SJCRH30 (cell line): ENCODE data around the gene ARCN1. TPM values are rescaled to one million over a fixed set of nuclear protein-coding genes. Genes with fewer than 3 reads are reported as not detected.

Experiments used
- DNase-seq, 2 experiments: peaks; one replicate each; pipeline ENCODE4 v3.0.0-alpha.2; 2015 to 2020
- H3K27ac ChIP-seq: fragments of 250-450 bp; sonication (Bioruptor Pico); 2 replicates; pipeline ENCODE4 v1.5.1; 2020; ENCODE audit warnings: mild to moderate bottlenecking, moderate library complexity
- H3K27me3 ChIP-seq: fragments of 250-450 bp; sonication (Bioruptor Pico); 2 replicates; pipeline ENCODE4 v1.5.1; 2020; ENCODE audit warnings: mild to moderate bottlenecking, moderate library complexity
- H3K36me3 ChIP-seq: fragments of 250-450 bp; sonication (Bioruptor Pico); 2 replicates; pipeline ENCODE4 v1.5.1; 2020; ENCODE audit warnings: mild to moderate bottlenecking, moderate library complexity
- H3K4me1 ChIP-seq: fragments of 250-450 bp; sonication (Bioruptor Pico); 2 replicates; pipeline ENCODE4 v1.5.1; 2020; ENCODE audit warnings: mild to moderate bottlenecking, moderate library complexity
- H3K4me3 ChIP-seq: fragments of 250-450 bp; sonication (Bioruptor Pico); 2 replicates; pipeline ENCODE4 v1.5.1; 2020; ENCODE audit warnings: mild to moderate bottlenecking, moderate library complexity
- H3K9me3 ChIP-seq: fragments of 250-450 bp; sonication (Bioruptor Pico); replicated peaks from 2 replicates; pipeline ENCODE4 v1.5.1; 2020; ENCODE audit warnings: mild to moderate bottlenecking, moderate library complexity
- total RNA-seq: library from RNA; depleted of rRNA; stranded (reverse); fragments of >200 nt; shearing (Covaris generic); gene quantifications from 2 replicates; pipeline ENCODE4 v1.2.3, GENCODE V29; 2014

Gene ARCN1
- total RNA-seq, 1 experiment from 2014 or later: 143 TPM

GRCh38 chr11:118628861-118629549 is 56.8 kb downstream of the ARCN1 start:
- peak; percentile 19 to 42 for DNase-seq

DNA sequence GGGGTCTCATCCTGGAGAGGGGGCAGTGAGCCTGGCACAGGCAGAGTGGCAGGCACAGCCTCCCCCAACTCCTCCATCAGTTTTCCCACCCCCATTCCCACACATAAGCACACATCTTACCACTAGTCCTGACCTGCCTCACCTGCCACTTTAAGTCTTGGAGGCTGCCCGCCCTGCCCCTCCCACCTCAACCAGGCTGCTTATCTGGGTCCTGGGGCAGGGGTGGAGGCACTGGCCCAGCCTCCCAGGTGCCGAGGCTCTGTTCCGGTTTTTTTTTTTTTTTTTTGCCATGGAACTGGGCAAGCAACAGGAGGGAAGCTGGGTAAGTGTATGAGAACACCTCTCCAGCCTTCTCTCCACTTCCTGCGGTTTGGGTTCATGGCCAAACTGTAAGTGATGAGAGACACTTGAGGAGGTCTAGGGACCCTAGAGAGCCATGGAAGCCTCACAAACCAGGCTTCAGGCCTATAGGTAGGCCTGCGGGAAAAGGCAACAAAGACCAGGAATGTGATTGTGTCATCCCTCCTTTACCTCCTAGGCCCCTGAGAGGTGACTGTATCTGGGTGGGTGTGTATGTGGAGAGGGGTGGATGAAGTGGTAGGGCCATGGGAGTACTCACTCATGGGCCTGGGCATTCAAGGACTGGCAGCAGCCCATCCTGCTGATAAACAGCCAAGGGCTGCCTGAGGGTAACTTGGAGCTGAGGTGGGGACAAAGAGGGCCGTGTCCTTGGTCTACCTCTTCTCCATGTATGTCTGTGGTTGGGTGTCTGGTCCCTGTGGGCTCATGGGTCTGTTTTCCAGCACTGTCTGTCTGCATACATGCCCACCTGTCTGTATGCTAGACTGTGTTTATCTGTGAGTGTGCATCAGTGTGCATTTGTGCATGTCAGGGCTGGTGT is 57.8 kb downstream of the ARCN1 start:
- Histone ChIP-seq H3K27me3 (no peaks in the 10 kb centered on the region), H3K9me3 (no peaks in the 10 kb centered on the region), H3K27ac (no peak overlapping the region), H3K4me1 (no peaks in the 10 kb centered on the region), H3K4me3 (no peak overlapping the region), H3K36me3 (peaks cover 12% of the 10 kb centered on the region; the same call in 1 of the 2 replicates)
- DNase-seq: no peak

More at GRCh38 chr11:118628861-118629549, 56.8 kb downstream of the ARCN1 start:
- Histone ChIP-seq H3K27ac (no peak overlapping the region), H3K27me3 (no peaks in the 10 kb centered on the region), H3K4me1 (no peaks in the 10 kb centered on the region), H3K36me3 (peaks cover 12% of the 10 kb centered on the region; the same call in 1 of the 2 replicates), H3K4me3 (no peak overlapping the region), H3K9me3 (no peaks in the 10 kb centered on the region)

DNA sequence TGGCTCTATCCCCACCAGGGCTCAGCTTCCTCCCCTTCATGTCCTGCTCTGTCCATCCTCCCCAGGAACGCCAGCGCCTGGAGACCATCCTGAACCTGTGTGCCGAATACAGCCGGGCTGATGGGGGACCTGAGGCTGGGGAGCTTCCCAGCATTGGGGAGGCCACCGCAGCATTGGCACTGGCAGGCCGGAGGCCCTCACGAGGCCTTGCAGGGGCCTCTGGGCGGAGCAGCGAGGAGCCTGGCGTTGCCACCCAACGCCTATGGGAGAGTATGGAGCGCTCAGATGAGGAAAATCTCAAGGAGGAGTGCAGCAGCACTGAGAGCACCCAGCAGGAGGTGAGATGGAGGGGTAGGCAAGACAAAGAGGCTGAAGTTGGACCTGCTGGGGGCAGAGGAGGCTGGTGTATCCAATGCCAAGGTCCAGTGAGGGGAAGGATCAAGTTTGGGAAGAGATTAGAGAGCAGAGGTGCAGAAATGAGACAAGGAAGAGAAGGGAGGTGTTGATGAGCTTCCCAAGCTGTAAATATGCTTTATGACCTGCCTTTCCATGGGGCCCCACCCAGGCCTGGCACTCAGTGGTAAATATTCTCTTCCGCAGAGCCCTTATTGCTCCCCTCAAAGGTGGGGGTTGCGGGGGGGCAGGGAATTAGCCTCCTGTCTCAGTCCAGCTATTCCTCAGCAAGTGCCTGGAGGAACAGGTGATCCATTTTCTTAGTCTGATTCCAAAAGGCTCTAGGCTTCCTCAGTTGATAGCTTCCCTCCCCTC is 59.1 kb downstream of the ARCN1 start:
- H3K9me3 ChIP-seq: no peaks in the 10 kb centered on the region
- no peak overlapping the region for H3K27ac ChIP-seq
- H3K36me3 ChIP-seq: peaks cover 12% of the 10 kb centered on the region; the same call in 1 of the 2 replicates
- no peaks in the 10 kb centered on the region for H3K4me1 ChIP-seq
- H3K4me3 ChIP-seq: no peak overlapping the region
- no peak for DNase-seq
- H3K27me3 ChIP-seq: no peaks in the 10 kb centered on the region

DNA sequence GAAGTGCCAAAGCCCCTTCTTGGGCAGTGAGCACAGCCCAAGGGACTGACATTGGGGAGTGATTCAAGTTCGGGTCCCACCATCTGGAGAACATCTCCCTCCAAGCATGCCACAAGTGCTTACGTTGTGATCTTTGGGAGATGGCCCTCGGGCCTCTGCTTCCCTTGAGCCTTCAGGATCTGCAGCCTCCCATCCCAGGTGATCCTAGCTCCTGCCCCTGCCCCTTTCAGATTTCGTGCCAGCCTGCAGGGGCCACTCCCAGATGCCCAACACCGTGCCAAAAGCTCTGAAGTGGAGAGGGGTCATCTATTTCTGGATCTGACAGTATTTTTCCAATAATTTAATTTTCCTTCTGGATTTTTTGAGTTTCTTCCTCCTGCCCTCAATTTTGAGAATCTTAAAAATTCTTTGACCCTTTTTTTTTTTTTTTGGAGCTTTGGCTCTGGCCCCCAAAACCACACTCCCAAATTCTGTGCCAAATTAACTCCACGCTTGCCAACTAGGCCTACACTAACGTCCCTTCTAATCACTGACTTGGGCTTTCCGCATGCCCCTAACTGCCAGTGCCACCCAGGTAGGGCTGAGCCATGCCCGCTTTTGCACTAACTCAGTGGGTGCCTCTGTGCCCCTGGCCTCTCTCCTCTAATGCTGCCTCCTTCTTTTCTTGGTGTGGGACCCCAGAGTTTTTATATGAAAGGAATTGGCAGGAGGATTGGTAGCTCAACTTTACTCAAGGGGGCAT is 60.5 kb downstream of the ARCN1 start:
- DNase-seq: no peak
- Histone ChIP-seq H3K4me3 (no peak overlapping the region), H3K9me3 (no peaks in the 10 kb centered on the region), H3K4me1 (no peaks in the 10 kb centered on the region), H3K36me3 (peaks cover 7% of the 10 kb centered on the region; the same call in 1 of the 2 replicates), H3K27me3 (no peaks in the 10 kb centered on the region), H3K27ac (no peak overlapping the region)

GRCh38 chr11:118633319-118633690 is 61.1 kb downstream of the ARCN1 start:
- Histone ChIP-seq H3K4me3 (no peak overlapping the region), H3K27ac (no peak overlapping the region), H3K27me3 (no peaks in the 10 kb centered on the region), H3K4me1 (no peaks in the 10 kb centered on the region), H3K9me3 (no peaks in the 10 kb centered on the region), H3K36me3 (peaks cover 5% of the 10 kb centered on the region; the same call in 1 of the 2 replicates)
- DNase-seq: no peak

DNA sequence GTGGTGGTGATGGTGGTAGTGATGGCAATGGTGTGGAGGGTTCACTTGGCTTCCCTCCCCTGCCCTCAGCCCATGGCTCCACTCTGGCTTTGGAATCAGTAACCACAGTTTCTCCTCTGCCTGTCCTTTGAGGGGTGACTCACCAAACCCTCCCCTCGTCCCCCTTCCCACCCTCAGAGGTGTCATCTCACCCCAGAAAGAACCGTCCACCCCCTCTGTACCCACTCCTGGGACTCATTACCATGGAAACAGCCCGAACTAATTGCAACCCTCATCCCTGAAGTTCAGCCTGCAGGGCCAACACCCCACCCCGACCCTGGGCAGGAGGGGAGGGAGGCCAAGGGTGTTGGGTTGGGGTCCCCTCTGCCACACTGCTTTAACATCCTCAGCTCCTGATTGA is 61.8 kb downstream of the ARCN1 start:
- H3K27ac ChIP-seq: no peak overlapping the region
- no peaks in the 10 kb centered on the region for H3K27me3 ChIP-seq
- H3K36me3 ChIP-seq: no peaks in the 10 kb centered on the region
- H3K4me3 ChIP-seq: no peak overlapping the region
- no peaks in the 10 kb centered on the region for H3K9me3 ChIP-seq
- DNase-seq: no peak
- H3K4me1 ChIP-seq: no peaks in the 10 kb centered on the region

GRCh38 chr11:118634431-118635236 is 62.4 kb downstream of the ARCN1 start:
- no peak for DNase-seq
- no peak overlapping the region for H3K27ac ChIP-seq
- H3K9me3 ChIP-seq: no peaks in the 10 kb centered on the region
- no peaks in the 10 kb centered on the region for H3K27me3 ChIP-seq
- no peak overlapping the region for H3K4me3 ChIP-seq
- H3K4me1 ChIP-seq: no peaks in the 10 kb centered on the region
- H3K36me3 ChIP-seq: no peaks in the 10 kb centered on the region

- no peaks in the 10 kb centered on the region for H3K27me3 ChIP-seq
- H3K9me3 ChIP-seq: no peaks in the 10 kb centered on the region
- no peaks in the 10 kb centered on the region for H3K4me1 ChIP-seq
- H3K4me3 ChIP-seq: no peak overlapping the region
- DNase-seq: no peak
- H3K27ac ChIP-seq: no peak overlapping the region
- H3K36me3 ChIP-seq: no peaks in the 10 kb centered on the region
Measured at GRCh38 chr11:118635237-118635591, 63.0 kb downstream of the ARCN1 start.

DNA sequence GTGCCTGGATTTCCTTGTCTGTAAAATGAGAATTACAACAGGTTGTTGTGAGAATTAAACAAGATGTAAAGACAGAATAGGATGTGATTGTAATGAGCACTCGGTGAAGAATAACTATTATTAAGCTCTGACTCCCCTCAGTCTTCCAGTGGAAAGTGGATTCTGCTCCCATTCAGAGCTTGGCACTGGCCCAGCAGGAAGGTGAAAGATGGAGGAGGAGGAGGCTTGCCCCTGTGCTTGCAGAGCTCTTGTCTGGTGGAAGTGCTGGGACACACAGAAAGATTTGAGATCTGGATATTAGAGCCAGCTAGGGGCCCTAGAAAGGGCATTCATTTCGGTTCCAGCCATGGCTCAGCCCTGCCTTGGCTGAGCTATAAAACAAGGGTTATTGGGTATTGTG is 63.4 kb downstream of the ARCN1 start:
- Histone ChIP-seq H3K27me3 (no peaks in the 10 kb centered on the region), H3K4me1 (no peaks in the 10 kb centered on the region), H3K36me3 (no peaks in the 10 kb centered on the region), H3K27ac (no peak overlapping the region), H3K9me3 (no peaks in the 10 kb centered on the region), H3K4me3 (no peak overlapping the region)
- DNase-seq: no peak

GRCh38 chr11:118636569-118637290 is 64.5 kb downstream of the ARCN1 start:
- Histone ChIP-seq H3K27me3 (no peaks in the 10 kb centered on the region), H3K36me3 (no peaks in the 10 kb centered on the region), H3K9me3 (no peaks in the 10 kb centered on the region), H3K27ac (no peak overlapping the region), H3K4me1 (no peaks in the 10 kb centered on the region), H3K4me3 (no peak overlapping the region)
- DNase-seq: no peak

DNA sequence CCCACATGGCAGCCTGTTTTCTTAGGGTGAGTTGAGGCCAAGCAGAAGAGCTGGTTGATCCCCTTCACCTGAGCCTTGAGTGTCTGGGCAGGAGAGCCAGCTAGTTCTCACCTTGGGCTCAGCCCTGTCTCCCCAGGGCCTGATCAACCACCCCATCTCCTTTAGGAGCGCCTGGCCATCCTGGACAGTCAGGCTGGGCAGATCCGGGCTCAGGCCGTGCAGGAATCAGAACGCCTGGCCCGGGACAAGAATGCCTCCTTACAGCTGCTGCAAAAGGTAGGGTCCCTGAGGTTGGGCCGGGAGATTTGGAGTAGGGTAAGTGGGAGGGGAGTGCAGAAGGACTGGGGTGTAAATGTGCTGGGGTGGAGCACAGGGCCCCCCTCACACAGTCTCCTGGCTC is 66.5 kb downstream of the ARCN1 start:
- H3K27me3 ChIP-seq: no peaks in the 10 kb centered on the region
- no peaks in the 10 kb centered on the region for H3K36me3 ChIP-seq
- DNase-seq: no peak
- H3K27ac ChIP-seq: no peak overlapping the region
- no peaks in the 10 kb centered on the region for H3K4me1 ChIP-seq
- H3K9me3 ChIP-seq: no peaks in the 10 kb centered on the region
- H3K4me3 ChIP-seq: no peak overlapping the region

DNA sequence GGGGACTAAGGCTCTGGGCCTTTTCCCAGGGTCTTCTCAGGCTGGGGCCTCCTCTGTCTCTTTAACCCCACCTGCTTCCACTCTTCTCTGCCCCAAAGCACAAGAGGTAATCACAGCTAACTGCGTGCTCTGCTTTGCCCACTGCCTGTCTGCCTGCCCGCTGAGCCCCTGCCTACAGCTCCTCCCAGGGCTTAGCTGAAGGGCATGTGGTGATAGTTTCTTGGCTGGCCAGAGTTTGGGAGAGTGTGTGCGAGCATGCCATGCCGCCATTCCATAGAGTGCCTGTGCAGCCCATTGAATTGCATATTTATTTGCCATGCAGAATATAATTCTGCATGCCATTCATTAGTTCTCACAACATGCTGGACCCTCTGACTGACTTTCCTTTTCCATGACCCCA is 67.7 kb downstream of the ARCN1 start:
- Histone ChIP-seq H3K27me3 (no peaks in the 10 kb centered on the region), H3K4me1 (no peaks in the 10 kb centered on the region), H3K36me3 (no peaks in the 10 kb centered on the region), H3K27ac (no peak overlapping the region), H3K4me3 (no peak overlapping the region), H3K9me3 (no peaks in the 10 kb centered on the region)
- no peak for DNase-seq
